Limb (tissue), 2 donors: ENCODE data around the gene SPINK9.
A peak's percentile ranks its signal among the peaks of the same experiment; 100 is the strongest.

Experiments used
- DNase-seq, 2 donors: peaks; one replicate each; pipeline ENCODE4 v3.0.0-alpha.2; 2016; ENCODE audit errors: extremely low spot score in 2 of 2

SPINK9 gene

GRCh38 chr5:148364343-148364742 is 29.0 kb downstream of the SPINK9 start:
- no peak for DNase-seq

- no peak for DNase-seq
Measured at GRCh38 chr5:148368299-148368698, 32.9 kb downstream of the SPINK9 start.

- no peak for DNase-seq
Measured at GRCh38 chr5:148372166-148372725, 36.9 kb downstream of the SPINK9 start.

- no peak for DNase-seq
Measured at GRCh38 chr5:148372893-148373292, 37.5 kb downstream of the SPINK9 start.

- DNase-seq = peak; percentile 24 to 25
Measured at GRCh38 chr5:148374690-148375360, 39.5 kb downstream of the SPINK9 start.

- no peak for DNase-seq
Measured at GRCh38 chr5:148376198-148376597, 40.8 kb downstream of the SPINK9 start.

GRCh38 chr5:148378670-148379069 is 43.3 kb downstream of the SPINK9 start:
- DNase-seq = no peak

- DNase-seq = no peak
Measured at GRCh38 chr5:148379340-148379739, 44.0 kb downstream of the SPINK9 start.

GRCh38 chr5:148381906-148382305 is 46.5 kb downstream of the SPINK9 start:
- DNase-seq = no peak

GRCh38 chr5:148382961-148383360 is 47.6 kb downstream of the SPINK9 start:
- DNase-seq = peak in 1 of 2 donors; percentile 5

GRCh38 chr5:148383564-148384379 is 48.4 kb downstream of the SPINK9 start, which contains the start of gene FBXO38:
Gene FBXO38 (plus strand): TSS chr5:148383958. CDS start chr5:148394777, 10,819 bp downstream.
- DNase-seq = peak; percentile 96 to 97

- DNase-seq = no peak
Measured at GRCh38 chr5:148384380-148384737, 49.0 kb downstream of the SPINK9 start.

- no peak for DNase-seq
Measured at GRCh38 chr5:148385094-148385493, 49.7 kb downstream of the SPINK9 start.

GRCh38 chr5:148386041-148386440 is 50.7 kb downstream of the SPINK9 start:
- DNase-seq = no peak

- DNase-seq = no peak
Measured at GRCh38 chr5:148387325-148387724, 52.0 kb downstream of the SPINK9 start.

- DNase-seq = no peak
Measured at GRCh38 chr5:148388696-148389095, 53.3 kb downstream of the SPINK9 start.
